Fibroblast of skin of abdomen (primary cell): Measurements from ENCODE around the gene HERC2.
A peak's percentile ranks its signal among the peaks of the same experiment; 100 is the strongest.
"Not testable (repeated sequence)": the region's sequence is repeated elsewhere in the genome, so short reads cannot be mapped to it uniquely, and the experiment has no call there.

Experiments
- DNase-seq: peaks from one replicate; pipeline ENCODE4 v3.0.0-alpha.2; 2013

Gene HERC2

GRCh38 chr15:28178290-28178689, 143.7 kb downstream of the HERC2 start:
- no peak for DNase-seq

DNA sequence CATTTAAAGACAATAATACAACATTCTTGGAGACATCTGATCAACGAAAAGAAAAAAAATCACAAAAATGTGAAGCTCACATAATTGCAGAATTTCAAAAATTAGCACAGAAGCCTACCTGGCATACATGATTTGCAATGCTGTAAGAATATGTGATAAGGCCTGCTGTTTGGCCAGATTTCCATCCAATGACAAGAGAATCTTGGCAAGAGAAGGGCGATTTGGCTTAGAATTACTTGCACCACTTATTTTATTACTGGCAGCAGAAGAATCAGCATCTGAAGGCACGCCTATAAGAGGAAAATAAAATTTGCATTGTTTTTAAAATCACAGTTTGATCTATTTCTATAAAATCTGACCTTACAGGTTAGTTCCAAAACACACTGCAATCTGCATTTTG, 152.6 kb downstream of the HERC2 start:
- DNase-seq, result no peak

DNA sequence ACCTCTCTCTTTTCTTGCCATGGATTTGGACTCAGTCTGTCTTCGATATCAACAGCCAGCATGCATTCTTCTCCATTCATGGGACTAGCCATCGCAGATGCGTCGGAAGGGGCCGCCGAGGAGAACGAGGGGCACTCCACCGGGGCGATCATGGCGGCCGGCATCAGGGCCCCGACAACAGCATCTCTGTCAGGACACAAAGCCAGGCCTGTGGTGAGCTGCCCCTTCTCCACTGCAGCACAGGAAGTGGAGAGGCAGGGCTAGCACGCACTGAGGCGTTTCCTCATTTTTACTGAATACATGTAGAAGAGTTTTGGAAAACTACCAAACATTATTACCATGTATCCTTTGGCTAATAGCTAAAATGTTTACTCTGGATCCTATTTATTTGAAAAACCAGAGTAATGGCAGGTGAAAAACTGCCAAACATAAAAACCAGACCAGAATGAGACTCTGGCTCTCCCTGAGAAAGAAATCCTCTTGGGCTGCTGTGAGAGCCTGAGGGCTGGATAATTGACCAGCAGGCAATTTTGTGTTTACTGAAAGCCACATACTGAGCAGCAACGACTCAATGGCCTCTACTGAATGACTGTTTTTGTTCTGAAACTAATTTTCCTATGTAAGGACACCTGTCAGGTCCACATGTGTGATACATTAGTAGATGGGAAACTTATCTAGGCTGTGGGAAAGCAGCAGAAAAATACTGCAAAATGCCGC, 153.4 kb downstream of the HERC2 start:
- not testable (repeated sequence) for DNase-seq

GRCh38 chr15:28167042-28167441, 154.9 kb downstream of the HERC2 start:
- DNase-seq, result no peak

- no peak for DNase-seq
These were observed 156.2 kb downstream of the HERC2 start for GRCh38 chr15:28165791-28166190.

DNA sequence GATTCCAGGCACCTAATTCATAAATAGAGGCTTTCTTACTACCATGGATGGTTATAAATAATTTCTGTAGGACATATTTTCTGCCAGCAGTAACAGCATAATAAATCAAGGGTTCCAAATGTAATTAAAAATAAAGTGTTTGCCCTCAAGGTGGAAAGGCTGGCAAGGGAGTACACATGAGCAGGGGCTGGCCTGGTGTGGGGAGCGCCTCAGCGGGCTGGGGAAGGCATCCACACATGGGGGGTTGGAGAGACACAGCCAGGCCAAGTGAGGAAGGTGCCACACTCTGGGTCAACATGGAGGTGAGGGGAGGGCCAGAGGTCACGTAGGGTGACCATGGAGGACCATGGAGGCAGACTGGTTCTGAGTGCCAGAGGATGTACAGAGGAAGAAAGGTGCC, 157.1 kb downstream of the HERC2 start:
- DNase-seq, result no peak

DNA sequence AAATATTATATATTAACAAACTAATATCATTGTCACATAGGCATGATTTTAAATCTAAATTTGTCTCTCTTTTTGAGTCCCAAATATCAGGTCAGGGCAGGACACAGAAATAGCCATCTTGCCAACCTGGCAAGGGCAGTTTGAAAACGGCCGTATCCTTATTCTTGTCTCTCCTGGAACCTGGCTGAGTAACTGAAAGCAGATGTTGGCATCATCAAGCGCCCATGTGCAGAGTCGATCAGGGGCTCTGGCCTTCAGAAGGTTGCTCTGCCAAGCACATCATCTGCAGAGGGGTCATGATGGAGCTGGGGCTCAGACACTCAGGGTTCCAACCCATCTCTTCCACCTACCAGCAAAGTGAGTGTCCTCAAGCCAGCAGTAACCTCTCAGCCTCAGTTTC, 167.7 kb downstream of the HERC2 start:
- no peak for DNase-seq

DNA sequence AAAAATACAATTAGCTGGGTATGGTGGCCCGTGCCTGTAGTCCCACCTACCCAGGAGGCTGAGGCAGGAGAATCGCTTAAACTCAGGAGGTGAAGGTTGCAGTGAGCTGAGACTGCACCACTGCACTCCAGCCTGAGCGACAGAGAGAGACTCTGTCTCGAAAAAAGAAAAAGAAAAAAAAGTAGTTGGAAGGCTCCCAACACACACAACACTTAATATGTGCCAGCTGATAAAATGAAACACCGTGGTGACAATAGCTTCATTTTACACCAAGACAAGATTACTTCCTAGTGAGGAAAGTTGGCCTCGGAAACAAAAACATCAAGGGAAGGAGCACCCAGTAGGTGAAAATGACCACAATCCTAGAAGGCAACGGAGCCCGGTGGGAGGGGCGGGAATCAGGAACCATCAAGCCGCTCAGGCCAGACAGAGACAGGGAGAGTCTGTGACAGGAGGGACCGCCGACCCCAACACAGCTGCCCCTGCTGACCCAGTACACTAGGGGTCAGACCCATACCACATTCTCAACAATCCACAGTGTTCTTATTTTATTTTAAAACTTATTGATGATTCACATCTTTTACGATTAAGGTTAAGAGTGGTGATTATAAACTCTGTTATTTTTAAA, 168.4 kb downstream of the HERC2 start:
- no peak for DNase-seq

- not testable (repeated sequence) for DNase-seq
These were observed 169.4 kb downstream of the HERC2 start for GRCh38 chr15:28152538-28152923.

DNA sequence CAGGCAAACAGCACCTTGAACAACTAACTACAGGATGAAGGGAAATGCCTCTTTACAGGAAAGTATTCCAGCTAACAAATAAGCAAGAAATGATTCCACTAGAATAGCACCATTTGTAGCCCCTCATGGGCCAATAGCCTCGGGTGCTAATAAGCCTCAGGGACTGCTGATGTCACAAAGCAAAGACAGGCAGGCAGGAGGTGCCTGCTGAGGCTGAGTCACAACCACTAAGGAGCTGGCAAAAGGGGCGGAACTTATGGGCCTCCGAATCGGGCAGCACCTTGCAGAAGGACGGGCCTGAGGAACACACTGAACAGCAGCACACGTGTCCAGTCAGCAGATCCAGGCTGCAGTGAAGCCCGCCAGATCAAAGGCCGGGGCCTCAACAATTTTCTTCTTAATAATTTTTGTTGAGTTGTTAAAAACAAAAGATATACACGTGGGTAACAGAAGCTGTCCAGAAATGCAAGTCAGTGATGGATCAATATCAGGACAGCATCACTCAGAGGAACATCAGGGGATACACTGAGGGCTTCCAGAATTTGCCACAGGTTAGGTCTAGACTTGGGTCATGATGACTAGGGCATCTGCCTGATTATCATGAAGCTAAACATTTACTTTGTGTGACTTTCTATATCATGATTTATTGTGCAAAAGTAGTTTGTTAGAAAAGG, 170.0 kb downstream of the HERC2 start:
- not testable (repeated sequence) for DNase-seq

- DNase-seq, result no peak
These were observed 174.2 kb downstream of the HERC2 start for GRCh38 chr15:28147801-28148200.

GRCh38 chr15:28145419-28145818, 176.6 kb downstream of the HERC2 start:
- not testable (repeated sequence) for DNase-seq

GRCh38 chr15:28140062-28140461, 181.9 kb downstream of the HERC2 start:
- no peak for DNase-seq

DNA sequence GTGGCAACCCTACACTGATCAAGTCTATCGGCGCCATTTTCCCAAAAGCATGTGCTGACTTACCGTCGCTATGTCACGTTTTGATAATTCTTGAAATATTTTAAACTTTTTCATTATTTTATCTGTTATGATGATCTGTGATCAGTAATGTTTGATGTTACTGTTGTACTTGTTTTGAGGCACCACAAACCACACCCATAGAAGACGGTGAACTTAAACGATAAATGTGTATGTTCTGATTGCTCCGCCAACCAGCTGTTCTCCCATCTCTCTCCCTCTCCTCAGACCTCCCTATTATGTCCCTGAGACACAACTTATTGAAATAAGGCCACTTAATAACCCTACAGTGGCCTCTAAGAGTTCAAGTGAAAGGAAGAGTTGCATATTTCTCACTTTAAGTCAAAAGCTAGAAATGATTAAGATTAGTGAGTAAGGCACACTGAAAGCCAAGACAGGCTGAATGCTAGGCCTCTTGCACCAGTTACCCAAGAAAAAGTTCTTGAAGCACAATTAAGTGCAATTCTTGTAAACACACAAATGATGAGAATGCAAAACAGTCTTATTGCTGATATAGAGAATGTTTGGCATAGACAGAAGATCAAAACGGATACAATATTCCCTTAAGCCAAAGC, 184.5 kb downstream of the HERC2 start:
- not testable (repeated sequence) for DNase-seq

DNA sequence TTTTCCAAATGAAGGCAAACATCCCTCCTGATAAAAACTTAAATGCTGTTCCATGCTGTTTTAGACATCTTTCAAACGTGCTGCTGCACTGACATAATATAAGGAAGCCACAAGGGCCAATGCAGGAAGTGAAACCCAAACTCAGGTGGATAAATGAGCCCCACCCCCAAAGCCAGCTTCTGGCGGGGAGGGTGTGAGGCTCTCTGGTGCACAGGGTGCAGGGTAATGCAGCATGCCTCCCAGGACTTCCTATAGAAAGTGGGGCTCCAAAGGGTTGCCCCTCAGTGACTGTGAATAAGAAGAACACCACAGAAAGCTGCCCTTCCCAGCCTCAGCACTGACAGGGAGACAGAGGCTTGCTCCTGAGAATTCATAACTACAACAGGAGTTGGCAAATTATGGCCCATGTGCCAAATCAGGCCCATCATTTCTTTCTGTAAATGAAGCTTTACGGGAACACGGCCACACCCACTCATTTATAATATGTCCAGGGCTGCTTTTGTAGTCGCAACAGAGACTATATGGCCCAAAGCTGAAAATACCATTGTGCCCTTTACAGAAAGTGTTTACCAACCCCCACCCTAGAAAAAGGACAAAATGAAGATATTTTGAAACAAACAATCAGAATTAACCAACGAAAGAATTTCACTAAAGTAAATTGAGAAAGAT, 185.6 kb downstream of the HERC2 start:
- not testable (repeated sequence) for DNase-seq

DNA sequence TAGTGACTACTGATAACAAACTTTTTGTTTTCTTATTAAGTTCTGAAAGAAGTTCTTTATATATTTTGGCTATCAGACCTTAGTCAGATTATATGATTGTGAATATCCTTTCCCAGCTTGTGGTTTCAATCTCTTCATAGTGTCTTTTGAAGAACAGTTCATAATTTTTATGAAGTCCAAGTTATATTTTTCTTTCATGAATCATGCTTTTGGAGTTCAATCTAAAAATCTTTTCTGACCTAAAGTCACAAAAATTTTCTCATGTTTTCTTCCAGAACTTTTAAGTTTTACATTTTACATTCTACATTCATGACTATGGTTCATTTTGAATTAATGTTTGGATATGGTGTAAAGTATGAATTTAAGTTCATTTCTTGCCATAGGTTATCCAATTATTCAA, 188.7 kb downstream of the HERC2 start:
- DNase-seq, result peak; percentile 20

- peak; percentile 36 for DNase-seq
These were observed 189.3 kb downstream of the HERC2 start for GRCh38 chr15:28132524-28133275.

DNA sequence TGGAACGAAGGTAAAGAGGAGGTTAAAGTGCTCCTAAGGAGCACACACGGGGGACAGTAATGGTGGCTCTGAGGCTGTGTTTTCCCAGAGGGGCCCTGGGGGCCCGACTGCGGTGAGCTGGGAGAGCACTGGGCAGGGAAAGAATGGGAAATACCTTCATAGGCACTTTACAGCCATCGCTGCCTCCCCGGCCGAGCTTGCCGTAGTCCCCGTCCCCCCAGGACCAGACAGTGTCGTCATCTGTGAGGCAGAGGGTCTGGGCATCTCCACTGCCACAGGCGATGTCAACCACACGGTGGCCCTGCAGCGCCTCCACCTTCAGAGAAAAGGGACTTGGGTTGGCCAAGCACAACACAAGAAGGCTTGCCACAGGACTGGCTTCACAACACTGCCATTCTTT, 190.0 kb downstream of the HERC2 start:
- no peak for DNase-seq

DNA sequence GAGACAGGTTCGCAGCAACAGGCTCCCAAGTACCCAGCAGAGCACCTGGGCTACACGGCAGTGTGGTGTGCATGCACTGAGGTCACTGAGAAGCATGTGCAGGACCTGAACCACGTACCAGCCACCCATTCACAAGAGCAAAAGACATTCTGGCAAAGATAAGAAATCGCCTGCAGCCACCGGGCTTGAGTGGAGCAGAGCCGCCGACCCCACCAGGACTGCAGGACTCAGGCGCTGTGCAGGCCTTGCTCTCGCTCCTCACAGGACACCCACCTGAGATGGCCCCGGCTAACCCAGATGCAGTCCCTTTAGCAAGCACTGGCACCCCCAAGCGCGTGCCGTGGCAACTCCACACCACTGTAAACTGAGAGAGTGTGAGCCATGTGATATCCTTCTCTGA, 190.6 kb downstream of the HERC2 start:
- DNase-seq, result no peak

DNA sequence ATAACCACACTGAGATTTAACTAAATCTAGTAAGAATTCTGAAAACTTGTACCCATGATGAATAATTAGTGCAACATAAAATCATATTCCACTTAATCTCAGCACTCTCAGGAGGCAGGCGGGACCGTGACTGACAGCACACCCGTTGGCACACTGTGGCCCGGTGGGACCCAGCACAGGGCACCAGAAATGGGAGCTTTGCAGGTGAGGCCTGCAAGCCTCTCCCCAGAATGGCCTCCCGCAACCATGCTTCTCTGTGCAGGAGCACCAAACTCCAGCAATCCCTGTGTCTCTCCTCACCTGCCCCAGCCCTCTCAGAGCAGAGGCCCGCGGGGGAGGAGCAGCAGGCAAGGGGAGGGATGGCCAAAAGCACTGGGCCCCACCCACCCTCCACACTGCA, 191.3 kb downstream of the HERC2 start:
- DNase-seq, result no peak

GRCh38 chr15:28129231-28129848, 192.6 kb downstream of the HERC2 start:
- no peak for DNase-seq

- DNase-seq, result no peak
These were observed 193.9 kb downstream of the HERC2 start for GRCh38 chr15:28128031-28128430.
